DMS79 treated with DMSO at 0.1 percent for 48 hours (cell line): Measurements from ENCODE around the gene UCHL5.

Experiments used
- DNase-seq: peaks from one replicate; lab custom pipeline; 2025; lab: John Stamatoyannopoulos, UW

UCHL5 gene

GRCh38 chr1:192966073-192966472 is 93.1 kb downstream of the UCHL5 start:
- DNase-seq = no peak

GRCh38 chr1:192962901-192963300 is 96.3 kb downstream of the UCHL5 start:
- DNase-seq = no peak
